HL-60 (cell line): ENCODE results near the gene PODNL1.

Experiments
- CTCF ChIP-seq: IDR thresholded peaks from one replicate; pipeline ENCODE4 v1.5.1; 2011; ENCODE audit warnings: low read length, control low read depth, inconsistent platforms; ENCODE audit not compliant: insufficient read depth
- GABPA ChIP-seq: IDR thresholded peaks from 2 replicates; pipeline ENCODE4 v1.6.1; 2012; ENCODE audit warnings: low read depth
- POLR2AphosphoS5 ChIP-seq: IDR thresholded peaks from 2 replicates; pipeline ENCODE4 v1.6.1; 2012; ENCODE audit warnings: low read depth

DNA sequence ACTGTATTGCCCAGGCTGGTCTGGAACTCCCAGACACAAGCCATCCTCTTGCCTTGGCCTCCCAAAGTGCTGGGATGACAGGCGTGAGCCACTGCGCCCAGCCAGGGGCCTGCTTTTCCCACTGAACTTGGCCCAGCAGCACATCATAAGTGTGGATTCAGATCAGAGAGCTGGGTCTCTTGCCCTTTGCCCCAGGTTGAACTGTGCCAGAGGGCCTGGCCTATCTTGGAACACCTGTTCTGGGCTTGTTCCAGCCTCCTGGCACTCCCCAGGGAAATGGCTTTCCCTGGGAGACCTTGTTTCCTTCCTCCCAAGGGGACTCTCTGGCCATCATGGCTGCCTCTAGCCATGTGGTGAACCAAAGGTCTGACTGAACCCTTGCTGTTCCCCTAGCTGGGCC lies 28.8 kb downstream of the PODNL1 start:
- TF ChIP-seq CTCF (no peak), POLR2AphosphoS5 (no peak), GABPA (no peak)
